Epidermal melanocyte (primary cell): ENCODE results near the gene MROH2B.

ENCODE experiments used
- DNase-seq: peaks from one replicate; pipeline ENCODE4 v3.0.0; 2011; ENCODE audit warnings: low spot score; ENCODE audit not compliant: insufficient read length

Gene MROH2B

DNA sequence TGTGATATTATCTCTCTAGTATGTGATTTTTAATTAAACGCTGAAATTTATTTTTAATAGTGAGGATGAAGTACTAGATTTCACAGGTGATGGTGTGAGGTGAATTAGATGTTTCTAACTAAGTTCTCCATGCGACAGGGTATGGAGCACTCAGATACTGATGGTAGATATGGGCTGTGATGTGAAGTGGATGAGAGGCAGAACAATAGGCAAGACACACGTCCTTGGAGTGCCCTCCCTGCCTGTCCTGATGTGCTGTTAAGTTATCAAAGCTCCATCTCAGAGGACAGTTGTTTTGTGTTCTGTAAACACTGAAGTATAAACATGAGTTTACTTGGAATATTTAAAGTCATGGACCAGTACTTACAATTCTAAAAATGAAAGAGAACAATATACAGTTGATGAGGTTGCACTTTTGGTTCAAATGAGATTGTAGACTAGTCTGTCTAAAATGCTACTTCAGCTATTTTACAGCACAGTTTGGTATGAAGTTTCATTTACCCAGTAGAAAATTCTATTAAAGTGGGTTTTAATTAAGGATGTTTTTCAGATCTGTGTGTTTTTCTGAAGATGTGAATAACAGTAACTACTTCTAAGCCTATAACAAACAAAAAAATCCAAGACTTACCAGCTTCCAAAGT, 97.7 kb downstream of the MROH2B start:
- no peak for DNase-seq

- no peak for DNase-seq
Observed at GRCh38 chr5:40972434-40972833, 98.7 kb downstream of the MROH2B start.

GRCh38 chr5:40962207-40962955, 108.8 kb downstream of the MROH2B start:
- DNase-seq = no peak

GRCh38 chr5:40960037-40960436, 111.1 kb downstream of the MROH2B start:
- no peak for DNase-seq

DNA sequence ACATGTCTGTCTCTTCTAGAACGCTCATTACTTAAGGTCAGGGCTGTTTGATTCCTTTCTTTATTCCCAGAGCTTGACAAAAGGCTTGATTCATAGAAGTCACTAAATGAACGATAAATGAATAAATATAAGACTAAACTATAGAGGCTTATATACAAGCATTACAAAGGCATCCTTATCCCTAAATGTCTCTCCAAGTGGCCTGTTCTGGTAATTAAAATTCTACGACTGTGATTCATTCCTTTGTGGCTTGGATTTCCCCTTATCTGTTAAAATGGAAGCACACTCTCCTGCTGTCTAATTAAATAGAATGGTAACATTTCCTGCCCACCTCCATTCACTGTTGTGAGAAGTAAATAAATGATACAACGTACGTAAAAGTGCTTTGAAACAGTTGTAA, 112.3 kb downstream of the MROH2B start:
- DNase-seq = no peak

DNA sequence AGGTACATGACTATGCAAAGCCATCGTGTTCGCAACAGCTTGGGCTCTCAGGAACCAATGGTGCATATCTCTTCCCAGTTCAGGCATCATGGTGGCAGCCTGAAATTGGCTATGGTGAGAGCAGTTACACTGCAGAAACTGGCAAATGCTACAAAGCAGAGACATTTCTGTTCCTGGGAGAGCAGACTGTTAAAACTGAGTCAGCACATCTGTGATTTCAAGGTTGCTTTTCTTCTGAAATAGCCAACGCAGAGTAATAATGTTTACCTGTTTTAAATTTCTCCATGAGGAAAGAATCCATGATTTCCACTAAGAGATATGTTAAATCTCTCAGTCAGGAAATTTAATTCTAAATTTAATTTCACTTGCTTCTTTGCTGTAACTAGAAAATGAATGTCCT, 114.1 kb downstream of the MROH2B start:
- DNase-seq = no peak

DNA sequence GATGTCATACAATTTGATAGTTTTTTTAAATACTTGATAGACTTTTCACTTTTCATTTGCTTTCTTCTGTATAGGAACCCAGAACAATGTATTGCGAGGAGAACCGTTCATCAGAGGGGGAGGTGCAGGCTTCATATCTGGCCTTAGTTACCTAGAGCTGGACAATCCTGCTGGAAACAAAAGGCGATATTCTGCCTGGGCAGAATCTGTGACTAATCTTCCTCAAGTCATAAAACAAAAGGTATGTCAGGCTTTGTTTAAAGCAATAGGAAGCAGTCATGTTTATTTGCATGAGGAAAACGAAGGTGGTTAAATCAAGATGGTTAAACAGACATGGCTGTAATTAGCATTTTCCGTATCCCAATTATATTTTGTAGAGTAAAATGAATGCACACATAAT, 115.8 kb downstream of the MROH2B start:
- DNase-seq = no peak
